ENCODE data around the gene AGPAT2.

Gene AGPAT2

GRCh38 chr9:136686794-136687711 lies at the start of gene AGPAT2:
AGPAT2 (minus strand) TSS chr9:136687457; CDS start chr9:136687357, 100 bp downstream.
- peak; percentile 37 for DNase-seq (ENCODE audit: low read depth)

GRCh38 chr9:136735812-136736480 lies 48.7 kb upstream of the AGPAT2 start:
- DNase-seq (ENCODE audit: low read depth): no peak

DNA sequence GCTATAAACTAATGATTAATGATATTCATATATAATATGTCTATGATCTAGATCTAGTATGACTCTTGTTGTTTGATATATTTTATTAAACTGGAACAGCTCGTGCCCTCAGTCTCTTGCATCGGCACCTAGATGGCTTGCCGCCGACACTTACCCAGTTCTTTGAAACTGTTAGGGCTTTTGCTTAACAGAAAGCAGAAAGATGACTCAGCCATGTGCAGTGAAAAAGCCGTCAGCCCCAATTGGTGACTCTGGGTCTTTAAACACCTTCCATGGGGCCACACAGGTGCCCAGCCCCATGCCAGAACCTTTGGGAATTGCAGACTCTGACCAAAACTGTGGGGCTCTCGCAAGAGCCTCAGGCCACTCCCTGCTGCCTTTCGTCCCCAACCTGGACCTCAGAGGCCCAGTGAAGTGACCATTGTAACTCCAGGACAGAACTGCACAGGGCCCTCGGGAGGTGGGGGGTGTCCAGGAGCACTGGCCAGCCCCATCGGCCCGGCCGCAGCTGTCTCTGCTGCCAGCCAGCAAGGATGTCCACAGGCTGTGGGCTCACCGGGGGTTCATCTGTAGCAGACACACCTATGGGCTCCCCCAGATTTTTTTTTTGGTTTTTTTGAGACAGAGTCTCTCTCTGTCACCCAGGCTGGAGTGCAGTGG lies 47.7 kb upstream of the AGPAT2 start:
- no peak for DNase-seq (ENCODE audit: low read depth)

DNA sequence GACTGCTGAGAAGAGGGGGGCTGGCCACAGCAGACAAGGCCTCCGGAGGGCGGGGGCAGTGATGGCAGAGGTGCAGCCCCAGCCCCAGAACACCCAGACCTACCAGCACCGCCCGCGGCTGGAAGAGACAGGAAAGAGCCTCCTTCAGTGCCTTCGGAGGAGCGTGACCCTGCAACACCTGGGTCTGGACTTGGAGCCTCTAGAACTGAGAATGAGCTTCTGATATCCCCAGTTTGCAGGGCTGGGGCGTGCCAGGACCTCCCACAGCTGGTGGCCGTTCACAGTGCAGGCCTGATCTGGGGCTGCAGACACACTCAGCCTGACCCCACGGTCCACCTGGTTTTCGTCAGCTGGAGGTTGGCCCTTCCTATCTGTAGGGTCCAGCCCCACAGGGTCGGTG lies 46.4 kb upstream of the AGPAT2 start:
- DNase-seq (ENCODE audit: low read depth): no peak

GRCh38 chr9:136732444-136733178 lies 45.4 kb upstream of the AGPAT2 start:
- DNase-seq (ENCODE audit: low read depth): no peak

- no peak for DNase-seq (ENCODE audit: low read depth)
Measured at GRCh38 chr9:136729926-136730325, 42.7 kb upstream of the AGPAT2 start.

- no peak for DNase-seq (ENCODE audit: low read depth)
Measured at GRCh38 chr9:136729144-136729543, 41.9 kb upstream of the AGPAT2 start.

DNA sequence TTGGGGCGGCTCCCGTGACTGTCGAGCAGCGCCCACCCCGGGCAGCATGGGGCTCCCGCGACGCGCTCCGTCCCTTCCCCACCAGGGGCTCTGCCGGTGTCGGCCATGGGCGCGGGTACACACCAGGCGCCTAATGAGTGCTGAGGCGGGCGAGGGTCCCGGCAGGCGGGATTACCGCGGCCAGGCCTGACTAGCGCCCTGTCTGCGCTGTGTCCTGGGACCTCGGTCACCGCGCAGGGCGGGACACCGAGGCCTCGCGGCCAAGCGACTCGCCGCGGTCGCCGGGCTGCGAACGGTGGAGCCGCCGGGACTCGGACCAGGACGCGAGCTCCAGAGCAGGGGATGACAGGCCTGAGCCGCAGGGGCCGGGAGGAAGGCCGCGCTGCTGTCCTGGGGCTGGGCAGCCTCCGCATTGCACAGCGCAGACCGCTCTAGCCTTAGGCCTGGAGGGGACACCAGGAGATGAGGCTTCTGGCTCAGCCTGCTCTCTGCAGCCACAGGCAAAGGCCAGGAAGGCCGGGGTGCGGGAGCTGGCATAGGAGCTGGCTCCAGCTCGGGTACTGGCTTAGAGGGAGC lies 41.4 kb upstream of the AGPAT2 start:
- no peak for DNase-seq (ENCODE audit: low read depth)

DNA sequence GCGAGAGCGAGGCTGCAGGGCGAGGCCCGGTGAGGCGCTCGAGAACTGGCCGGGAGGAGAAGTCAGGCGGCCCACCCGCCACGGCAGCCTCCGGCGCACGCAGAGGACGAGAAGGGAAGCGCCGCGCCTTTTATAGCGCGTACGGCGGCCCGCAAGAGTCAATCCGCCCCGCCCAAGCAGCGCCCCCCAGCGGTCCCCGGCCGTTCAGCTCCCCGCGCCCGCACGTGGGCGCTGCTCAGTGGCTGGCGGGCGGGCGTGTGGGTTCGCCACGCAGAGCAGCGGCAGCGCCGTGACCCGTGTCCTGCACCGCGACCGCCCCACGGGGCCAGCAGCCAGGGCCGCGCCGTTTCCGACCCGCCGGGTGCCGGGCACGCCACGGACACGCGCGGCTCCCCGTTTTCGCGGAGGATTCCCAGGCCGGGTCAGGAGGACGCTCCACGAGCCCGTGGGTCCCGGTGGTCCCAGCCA lies 40.9 kb upstream of the AGPAT2 start:
- DNase-seq (ENCODE audit: low read depth): peak; percentile 89

DNA sequence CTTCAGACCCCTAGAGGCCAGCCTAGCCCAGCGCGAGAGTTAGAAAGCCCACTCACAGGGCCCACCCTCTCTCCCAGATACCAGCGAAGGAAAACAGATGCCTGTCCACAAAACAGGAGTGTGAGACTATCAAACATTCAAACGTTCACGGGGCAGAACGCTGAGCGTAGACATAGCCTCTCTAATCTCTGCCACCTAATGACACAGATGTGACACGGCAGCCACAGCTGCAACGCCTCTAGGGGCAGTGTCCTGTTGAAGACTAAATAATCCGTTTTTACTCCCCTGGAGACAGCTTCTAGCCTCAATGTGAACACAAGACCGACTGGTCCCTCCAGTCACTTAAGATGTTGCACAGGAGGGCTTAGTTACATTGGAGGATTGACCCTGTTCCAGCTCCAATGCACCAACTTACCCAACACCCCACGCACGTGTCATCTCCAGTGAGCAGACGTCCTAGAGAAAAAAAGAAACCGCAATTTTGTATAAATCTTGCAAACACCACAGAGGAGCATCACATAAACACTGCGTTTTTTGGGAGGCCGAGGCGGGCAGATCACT lies 39.5 kb upstream of the AGPAT2 start:
- DNase-seq (ENCODE audit: low read depth): no peak

DNA sequence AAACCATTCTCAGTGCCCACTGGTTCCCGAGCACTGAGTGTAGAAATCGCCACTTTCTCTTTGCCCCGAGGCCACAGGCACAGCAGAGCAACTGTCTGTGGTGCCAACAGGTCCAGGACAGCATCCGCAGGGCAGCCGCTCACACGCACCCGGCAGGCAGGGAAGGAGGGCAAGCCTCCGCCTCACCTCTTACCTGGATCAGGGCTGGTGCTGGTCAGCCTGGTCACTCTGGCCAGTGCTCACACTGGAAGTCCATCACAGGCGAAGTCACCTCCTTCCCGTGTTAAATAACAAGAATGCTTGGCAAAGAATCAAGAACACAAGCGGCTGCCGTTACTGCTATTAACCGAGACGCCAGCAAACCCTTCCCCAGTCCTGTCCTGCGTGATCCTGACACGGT lies 38.9 kb upstream of the AGPAT2 start:
- no peak for DNase-seq (ENCODE audit: low read depth)

GRCh38 chr9:136725612-136726011 lies 38.4 kb upstream of the AGPAT2 start:
- no peak for DNase-seq (ENCODE audit: low read depth)

GRCh38 chr9:136724772-136725171 lies 37.5 kb upstream of the AGPAT2 start:
- no peak for DNase-seq (ENCODE audit: low read depth)

DNA sequence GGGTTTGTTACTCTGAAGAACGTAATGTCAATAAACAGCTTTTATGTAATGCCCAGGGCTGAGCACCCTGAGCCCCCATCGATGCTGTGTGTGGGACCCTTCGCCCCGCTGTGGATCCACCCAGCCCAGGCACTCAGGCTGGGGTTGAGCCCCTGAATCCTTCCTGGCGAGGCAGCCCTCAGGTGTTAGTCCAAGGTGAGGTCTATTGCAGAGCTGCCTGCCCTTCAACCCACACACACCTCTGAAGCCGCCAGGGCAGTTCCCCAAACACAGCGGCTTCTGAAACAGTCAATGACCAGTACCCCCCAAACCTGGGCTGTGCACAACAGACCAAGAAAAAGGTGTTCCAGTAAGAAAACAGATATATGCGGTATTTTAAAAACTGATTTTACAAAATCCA lies 36.7 kb upstream of the AGPAT2 start:
- DNase-seq (ENCODE audit: low read depth): no peak

DNA sequence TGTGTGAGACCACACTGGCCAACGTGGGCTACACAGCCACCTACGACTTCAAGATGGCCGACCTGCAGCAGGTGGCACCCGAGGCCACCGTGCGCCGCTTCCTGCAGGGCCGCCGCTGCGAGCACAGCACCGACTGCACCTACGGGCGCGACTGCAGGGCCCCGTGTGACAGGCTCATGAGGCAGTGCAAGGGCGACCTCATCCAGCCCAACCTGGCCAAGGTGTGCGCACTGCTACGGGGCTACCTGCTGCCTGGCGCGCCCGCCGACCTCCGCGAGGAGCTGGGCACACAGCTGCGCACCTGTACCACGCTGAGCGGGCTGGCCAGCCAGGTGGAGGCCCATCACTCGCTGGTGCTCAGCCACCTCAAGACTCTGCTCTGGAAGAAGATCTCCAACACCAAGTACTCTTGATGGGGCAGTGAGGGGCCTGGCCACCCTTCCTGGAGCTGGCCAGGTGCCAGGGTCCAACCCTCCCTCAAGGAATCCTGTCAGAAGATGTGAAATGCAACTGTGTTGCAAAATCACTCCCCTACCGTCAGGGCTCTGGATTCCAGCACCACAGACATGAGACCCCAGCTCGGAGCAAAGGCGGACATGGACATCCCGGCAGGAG lies 36.2 kb upstream of the AGPAT2 start:
- DNase-seq (ENCODE audit: low read depth): no peak

DNA sequence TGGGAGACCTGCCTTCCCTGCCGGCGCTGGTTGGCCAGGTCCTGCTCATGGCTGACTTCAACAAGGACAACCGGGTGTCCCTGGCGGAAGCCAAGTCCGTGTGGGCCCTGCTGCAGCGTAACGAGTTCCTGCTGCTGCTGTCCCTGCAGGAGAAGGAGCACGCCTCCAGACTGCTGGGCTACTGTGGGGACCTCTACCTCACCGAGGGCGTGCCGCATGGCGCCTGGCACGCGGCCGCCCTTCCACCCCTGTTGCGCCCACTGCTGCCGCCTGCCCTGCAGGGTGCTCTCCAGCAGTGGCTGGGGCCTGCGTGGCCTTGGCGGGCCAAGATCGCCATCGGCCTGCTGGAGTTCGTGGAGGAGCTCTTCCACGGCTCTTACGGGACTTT lies 35.7 kb upstream of the AGPAT2 start:
- DNase-seq (ENCODE audit: low read depth): no peak

DNA sequence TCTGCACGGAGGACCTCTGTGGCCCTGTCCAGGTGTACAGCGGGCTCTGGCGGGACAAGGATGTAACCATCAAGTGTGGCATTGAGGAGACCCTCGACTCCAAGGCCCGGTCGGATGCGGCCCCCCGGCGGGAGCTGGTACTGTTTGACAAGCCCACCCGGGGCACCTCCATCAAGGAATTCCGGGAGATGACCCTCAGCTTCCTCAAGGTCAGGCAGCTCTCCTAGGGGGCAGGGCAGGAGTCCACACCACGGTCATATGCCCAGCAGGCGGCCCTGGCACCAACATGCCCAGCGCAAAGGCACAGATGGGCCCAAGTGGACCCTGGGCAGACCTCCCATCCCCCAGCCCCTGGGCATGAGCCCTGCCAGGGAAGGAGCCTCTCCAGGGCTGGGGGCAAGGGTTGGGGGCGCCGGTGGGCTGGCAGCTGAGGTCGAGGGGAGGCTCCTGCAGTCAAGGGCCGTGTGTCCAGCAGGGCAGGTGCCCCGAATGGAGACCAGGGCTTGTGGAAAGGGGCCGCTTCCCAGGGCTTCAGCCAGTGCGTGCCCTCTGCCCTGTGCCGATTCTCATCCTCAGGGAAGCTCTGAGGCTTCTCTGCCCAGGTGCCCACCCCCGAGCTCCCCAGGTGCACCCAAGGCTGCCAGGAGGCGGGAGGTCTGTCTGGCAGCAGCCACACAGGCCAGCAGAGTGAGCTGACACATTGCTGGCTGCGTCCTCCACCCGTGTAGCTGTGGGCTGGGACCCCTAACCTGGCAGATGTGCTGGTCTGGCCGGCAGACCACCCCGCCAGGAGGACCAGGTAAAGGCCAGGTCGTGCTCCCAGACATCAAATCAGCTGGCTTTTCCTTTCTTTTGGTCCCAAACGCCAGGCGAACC lies 35.1 kb upstream of the AGPAT2 start:
- no peak for DNase-seq (ENCODE audit: low read depth)

- no peak for DNase-seq (ENCODE audit: low read depth)
Measured at GRCh38 chr9:136721339-136722092, 34.3 kb upstream of the AGPAT2 start.

DNA sequence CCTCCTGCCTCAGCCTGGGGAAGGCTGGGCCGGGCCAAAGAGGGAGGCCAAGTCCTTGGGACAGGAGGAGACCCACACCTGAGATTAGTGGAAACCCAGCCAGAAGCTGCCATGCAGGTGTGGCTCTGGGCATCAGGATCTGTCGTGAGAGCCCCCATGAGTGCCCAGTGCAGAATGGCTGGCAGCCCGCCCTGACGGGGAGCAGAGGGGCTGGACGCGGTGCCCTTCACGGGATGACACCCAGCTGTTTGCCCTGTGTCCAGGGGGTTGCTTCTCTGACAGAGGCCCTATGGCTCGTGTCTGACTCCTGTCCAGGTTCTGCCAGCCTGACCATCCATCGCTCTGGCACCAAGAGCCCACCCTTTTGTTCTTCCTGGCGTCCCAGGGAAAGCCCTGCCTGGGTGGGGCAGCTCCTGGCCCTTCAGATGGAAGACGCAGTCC lies 33.7 kb upstream of the AGPAT2 start:
- no peak for DNase-seq (ENCODE audit: low read depth)
